Measurements from ENCODE around the gene FAM25G.

Gene FAM25G

DNA sequence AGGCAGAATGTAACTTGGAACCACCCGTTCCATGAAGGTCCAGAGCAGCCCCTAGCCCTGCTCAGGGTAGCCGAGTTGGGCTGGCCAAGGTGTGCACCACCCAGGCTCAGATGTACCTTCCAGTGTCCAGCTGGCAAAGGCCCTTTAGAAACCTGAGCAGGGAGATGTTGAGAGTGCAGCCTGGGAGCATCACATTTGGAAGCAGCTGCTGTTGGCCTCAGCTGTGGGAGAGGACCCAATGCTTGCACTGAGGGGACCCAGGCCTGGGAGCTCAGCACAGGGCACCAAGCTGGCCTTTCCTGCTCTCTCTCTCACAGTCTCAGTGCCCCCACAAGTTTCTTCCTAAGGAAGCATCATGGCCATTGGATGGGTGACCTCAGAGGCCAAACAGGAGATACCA, 41.1 kb downstream of the FAM25G start:
- Histone ChIP-seq H3K79me2 (ENCODE audit: insufficient read depth, low read length) (no peaks in the 10 kb centered on the region), H3K4me2 (ENCODE audit: low read length) (no peak overlapping the region), H3K36me3 (ENCODE audit: insufficient read depth, low read length) (no peaks in the 10 kb centered on the region), H3K9ac (ENCODE audit: low read length) (no peak overlapping the region), H2AFZ (ENCODE audit: low read length) (no peak overlapping the region), H3K4me3 (ENCODE audit: low read depth, low read length, poor library complexity, severe bottlenecking) (no peak overlapping the region), H4K20me1 (ENCODE audit: insufficient read depth, low read length) (no peaks in the 10 kb centered on the region), H3K9me2 (ENCODE audit: low read depth, low read length) (no peaks in the 10 kb centered on the region), H3K9me3 (ENCODE audit: low read length) (no peaks in the 10 kb centered on the region), H3K27ac (ENCODE audit: low read depth, low read length, poor library complexity, severe bottlenecking) (no peak overlapping the region), H3K4me1 (ENCODE audit: insufficient read depth, low read length, severe bottlenecking) (no peaks in the 10 kb centered on the region), H3K27me3 (ENCODE audit: insufficient read depth, low read length) (no peaks in the 10 kb centered on the region), H3F3A (ENCODE audit: insufficient read depth, low read length) (no peaks in the 10 kb centered on the region)
- TF ChIP-seq, protein P1, sequence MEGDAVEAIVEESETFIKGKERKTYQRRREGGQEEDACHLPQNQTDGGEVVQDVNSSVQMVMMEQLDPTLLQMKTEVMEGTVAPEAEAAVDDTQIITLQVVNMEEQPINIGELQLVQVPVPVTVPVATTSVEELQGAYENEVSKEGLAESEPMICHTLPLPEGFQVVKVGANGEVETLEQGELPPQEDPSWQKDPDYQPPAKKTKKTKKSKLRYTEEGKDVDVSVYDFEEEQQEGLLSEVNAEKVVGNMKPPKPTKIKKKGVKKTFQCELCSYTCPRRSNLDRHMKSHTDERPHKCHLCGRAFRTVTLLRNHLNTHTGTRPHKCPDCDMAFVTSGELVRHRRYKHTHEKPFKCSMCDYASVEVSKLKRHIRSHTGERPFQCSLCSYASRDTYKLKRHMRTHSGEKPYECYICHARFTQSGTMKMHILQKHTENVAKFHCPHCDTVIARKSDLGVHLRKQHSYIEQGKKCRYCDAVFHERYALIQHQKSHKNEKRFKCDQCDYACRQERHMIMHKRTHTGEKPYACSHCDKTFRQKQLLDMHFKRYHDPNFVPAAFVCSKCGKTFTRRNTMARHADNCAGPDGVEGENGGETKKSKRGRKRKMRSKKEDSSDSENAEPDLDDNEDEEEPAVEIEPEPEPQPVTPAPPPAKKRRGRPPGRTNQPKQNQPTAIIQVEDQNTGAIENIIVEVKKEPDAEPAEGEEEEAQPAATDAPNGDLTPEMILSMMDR (IDR thresholded peaks at IDR 0.05; ENCODE audit: low read length) = no peak
- TF ChIP-seq EZH2 (IDR thresholded peaks at IDR 0.05; ENCODE audit: borderline replicate concordance, low read length) = no peak

DNA sequence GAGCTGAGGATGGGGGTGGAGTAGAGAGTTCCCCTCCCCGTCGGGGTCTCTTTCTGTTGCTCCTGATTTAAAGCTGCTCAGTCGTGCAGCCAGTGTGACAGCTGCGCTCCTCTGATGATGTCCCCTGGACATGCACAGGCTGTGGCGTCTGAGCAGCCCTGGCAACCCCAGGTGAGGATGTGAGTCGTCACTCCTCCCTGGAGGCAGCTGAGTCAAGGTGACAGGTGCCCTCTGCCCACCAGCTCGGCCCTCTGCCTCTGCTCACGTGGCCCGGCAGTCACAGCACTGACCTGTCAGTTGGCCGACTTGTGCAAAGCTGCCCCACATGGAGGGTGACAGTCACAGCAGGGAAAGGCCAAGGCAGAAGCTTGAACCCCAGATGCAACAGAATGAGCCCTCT, 41.5 kb downstream of the FAM25G start:
- no peaks in the 10 kb centered on the region for H4K20me1 ChIP-seq (ENCODE audit: insufficient read depth, low read length)
- no peak overlapping the region for H3K4me2 ChIP-seq (ENCODE audit: low read length)
- no peak overlapping the region for H3K9ac ChIP-seq (ENCODE audit: low read length)
- no peak overlapping the region for H3K4me3 ChIP-seq (ENCODE audit: low read depth, low read length, poor library complexity, severe bottlenecking)
- no peaks in the 10 kb centered on the region for H3K9me3 ChIP-seq (ENCODE audit: low read length)
- no peak for TF ChIP-seq EZH2 (IDR thresholded peaks at IDR 0.05; ENCODE audit: borderline replicate concordance, low read length)
- TF ChIP-seq, protein P1 (IDR thresholded peaks at IDR 0.05; ENCODE audit: low read length) = no peak
- H3K27ac ChIP-seq (ENCODE audit: low read depth, low read length, poor library complexity, severe bottlenecking) = no peak overlapping the region
- no peak overlapping the region for H2AFZ ChIP-seq (ENCODE audit: low read length)
- no peaks in the 10 kb centered on the region for H3K4me1 ChIP-seq (ENCODE audit: insufficient read depth, low read length, severe bottlenecking)
- H3F3A ChIP-seq (ENCODE audit: insufficient read depth, low read length) = no peaks in the 10 kb centered on the region
- no peaks in the 10 kb centered on the region for H3K36me3 ChIP-seq (ENCODE audit: insufficient read depth, low read length)
- no peaks in the 10 kb centered on the region for H3K79me2 ChIP-seq (ENCODE audit: insufficient read depth, low read length)
- H3K27me3 ChIP-seq (ENCODE audit: insufficient read depth, low read length) = no peaks in the 10 kb centered on the region
- no peaks in the 10 kb centered on the region for H3K9me2 ChIP-seq (ENCODE audit: low read depth, low read length)

DNA sequence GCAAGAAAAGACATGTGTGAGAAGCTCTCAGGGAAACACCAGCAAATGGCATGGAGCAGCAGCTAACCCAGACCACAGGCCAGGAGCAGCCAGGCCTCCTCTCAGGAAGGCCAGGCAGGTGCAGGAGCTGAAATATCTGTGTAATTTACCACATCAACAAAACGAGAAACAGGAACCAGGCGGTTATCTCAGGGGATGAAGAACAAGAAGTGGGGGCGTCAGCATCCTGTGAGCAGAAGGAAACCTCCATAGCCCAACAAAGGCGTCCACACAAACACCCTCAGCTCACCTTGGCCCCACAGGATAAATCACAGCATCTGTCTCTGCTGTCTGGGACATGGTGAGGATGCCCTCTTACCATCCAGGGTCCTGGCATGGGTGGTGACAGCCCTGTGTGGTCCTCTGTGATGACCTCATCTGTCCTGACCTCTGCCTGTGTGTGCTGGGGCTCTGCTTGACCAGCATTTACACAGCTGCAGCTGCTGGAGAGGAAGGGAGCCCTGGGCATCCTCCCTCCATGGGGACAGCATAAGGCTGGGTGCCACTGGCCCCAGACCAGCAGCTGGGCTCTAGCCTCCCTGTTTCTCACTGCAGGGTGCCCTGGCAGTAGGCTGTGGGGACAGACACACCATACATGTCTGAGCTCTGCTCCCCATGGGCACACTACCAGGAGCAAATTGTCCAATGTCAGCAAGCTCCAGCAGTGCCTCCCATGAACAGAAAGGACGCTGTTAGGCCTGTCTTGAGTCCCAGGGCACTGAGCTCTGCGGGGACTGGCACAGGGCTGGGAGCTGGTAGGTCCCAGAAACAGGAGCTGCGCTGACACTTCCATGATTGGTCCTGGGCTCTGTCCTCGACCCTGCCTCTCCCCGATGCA, 42.2 kb downstream of the FAM25G start:
- Histone ChIP-seq H3F3A (ENCODE audit: insufficient read depth, low read length) (no peaks in the 10 kb centered on the region), H3K4me2 (ENCODE audit: low read length) (no peak overlapping the region), H3K9me2 (ENCODE audit: low read depth, low read length) (no peaks in the 10 kb centered on the region), H3K27me3 (ENCODE audit: insufficient read depth, low read length) (no peaks in the 10 kb centered on the region), H2AFZ (ENCODE audit: low read length) (no peak overlapping the region), H3K27ac (ENCODE audit: low read depth, low read length, poor library complexity, severe bottlenecking) (no peak overlapping the region), H3K9me3 (ENCODE audit: low read length) (no peaks in the 10 kb centered on the region), H3K79me2 (ENCODE audit: insufficient read depth, low read length) (no peaks in the 10 kb centered on the region), H4K20me1 (ENCODE audit: insufficient read depth, low read length) (no peaks in the 10 kb centered on the region), H3K4me3 (ENCODE audit: low read depth, low read length, poor library complexity, severe bottlenecking) (no peak overlapping the region), H3K36me3 (ENCODE audit: insufficient read depth, low read length) (no peaks in the 10 kb centered on the region), H3K4me1 (ENCODE audit: insufficient read depth, low read length, severe bottlenecking) (no peaks in the 10 kb centered on the region), H3K9ac (ENCODE audit: low read length) (no peak overlapping the region)
- no peak for TF ChIP-seq EZH2 (IDR thresholded peaks at IDR 0.05; ENCODE audit: borderline replicate concordance, low read length)
- TF ChIP-seq, protein P1 (IDR thresholded peaks at IDR 0.05; ENCODE audit: low read length) = no peak
